ENCODE data around the gene SF1. TPM values are rescaled to one million over a fixed set of nuclear protein-coding genes. Genes with fewer than 3 reads are reported as not detected.

SF1 gene
- polyA plus RNA-seq, 1 experiment, result 56.8 TPM

DNA sequence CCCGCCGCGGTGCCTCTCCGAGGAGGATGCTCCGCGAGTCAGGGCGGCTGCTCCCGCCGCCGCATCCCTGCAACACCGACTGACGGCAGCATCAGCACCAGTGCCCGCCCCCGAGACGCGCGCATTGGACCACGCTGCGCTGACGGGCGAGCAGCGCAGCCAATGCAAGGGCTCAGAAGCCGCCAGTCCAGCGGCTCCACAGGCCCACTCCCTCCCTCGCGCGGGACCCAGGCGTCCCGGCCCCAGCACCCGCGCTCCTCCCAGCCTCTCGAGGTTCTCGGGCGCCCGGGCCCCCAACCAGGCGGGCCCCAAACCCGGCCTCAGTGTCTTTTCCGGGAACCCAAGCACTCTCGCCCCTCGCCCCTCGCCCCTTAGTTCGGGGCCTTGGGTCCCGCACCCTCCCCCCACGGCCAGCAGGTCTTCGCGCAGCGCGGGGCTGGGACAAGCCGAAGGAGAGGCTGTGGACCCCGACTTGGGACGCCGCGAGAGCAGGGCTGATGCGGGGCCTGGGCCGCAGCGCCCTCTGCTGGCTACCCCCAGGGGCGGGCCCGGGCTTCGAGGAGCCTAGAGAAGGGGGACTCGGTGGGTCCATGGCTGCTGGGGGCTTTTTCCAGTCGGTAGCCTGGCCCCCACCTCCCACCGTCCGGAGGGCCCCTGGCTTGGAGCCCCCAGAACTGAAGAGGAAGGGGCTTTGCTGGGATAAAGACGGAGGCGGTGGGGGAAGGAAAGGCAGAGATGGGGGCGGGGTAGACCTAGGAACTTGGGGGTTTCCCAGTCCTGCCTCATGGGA lies 55.0 kb downstream of the SF1 start, which contains the start of gene NRXN2:
Gene NRXN2 (minus strand): TSS at position 81 of the 790 bp plus-strand sequence. CDS start 9,498 bp downstream, outside the sequence.
- H3K4me3 ChIP-seq (ENCODE audit: low read depth, low read length), result peak within 1 kb of the TSS; percentile 65
- H3K27me3 ChIP-seq (ENCODE audit: control insufficient read depth, insufficient read depth, low read length), result peaks cover 36% of the 10 kb centered on the region
- DNase-seq (ENCODE audit: low read depth, low spot score), result peak; percentile 43
- ChIA-PET CTCF (interaction anchor here (1.8 kb wide), 1 partner anchor 35 kb away, joined by 8 read pairs; no protein-coding TSS in a partner anchor), POLR2A (no interaction called here)
- H3K9me3 ChIP-seq (ENCODE audit: control insufficient read depth, insufficient read depth, low read length), result no peaks in the 10 kb centered on the region; the same call in 1 of the 2 replicates
- no peak within 1 kb of the TSS for H3K27ac ChIP-seq (ENCODE audit: low read depth, low read length)
- TF ChIP-seq, protein P1, sequence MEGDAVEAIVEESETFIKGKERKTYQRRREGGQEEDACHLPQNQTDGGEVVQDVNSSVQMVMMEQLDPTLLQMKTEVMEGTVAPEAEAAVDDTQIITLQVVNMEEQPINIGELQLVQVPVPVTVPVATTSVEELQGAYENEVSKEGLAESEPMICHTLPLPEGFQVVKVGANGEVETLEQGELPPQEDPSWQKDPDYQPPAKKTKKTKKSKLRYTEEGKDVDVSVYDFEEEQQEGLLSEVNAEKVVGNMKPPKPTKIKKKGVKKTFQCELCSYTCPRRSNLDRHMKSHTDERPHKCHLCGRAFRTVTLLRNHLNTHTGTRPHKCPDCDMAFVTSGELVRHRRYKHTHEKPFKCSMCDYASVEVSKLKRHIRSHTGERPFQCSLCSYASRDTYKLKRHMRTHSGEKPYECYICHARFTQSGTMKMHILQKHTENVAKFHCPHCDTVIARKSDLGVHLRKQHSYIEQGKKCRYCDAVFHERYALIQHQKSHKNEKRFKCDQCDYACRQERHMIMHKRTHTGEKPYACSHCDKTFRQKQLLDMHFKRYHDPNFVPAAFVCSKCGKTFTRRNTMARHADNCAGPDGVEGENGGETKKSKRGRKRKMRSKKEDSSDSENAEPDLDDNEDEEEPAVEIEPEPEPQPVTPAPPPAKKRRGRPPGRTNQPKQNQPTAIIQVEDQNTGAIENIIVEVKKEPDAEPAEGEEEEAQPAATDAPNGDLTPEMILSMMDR (IDR thresholded peaks at IDR 0.05; ENCODE audit: low read depth, low read length), result peak; percentile 93

DNA sequence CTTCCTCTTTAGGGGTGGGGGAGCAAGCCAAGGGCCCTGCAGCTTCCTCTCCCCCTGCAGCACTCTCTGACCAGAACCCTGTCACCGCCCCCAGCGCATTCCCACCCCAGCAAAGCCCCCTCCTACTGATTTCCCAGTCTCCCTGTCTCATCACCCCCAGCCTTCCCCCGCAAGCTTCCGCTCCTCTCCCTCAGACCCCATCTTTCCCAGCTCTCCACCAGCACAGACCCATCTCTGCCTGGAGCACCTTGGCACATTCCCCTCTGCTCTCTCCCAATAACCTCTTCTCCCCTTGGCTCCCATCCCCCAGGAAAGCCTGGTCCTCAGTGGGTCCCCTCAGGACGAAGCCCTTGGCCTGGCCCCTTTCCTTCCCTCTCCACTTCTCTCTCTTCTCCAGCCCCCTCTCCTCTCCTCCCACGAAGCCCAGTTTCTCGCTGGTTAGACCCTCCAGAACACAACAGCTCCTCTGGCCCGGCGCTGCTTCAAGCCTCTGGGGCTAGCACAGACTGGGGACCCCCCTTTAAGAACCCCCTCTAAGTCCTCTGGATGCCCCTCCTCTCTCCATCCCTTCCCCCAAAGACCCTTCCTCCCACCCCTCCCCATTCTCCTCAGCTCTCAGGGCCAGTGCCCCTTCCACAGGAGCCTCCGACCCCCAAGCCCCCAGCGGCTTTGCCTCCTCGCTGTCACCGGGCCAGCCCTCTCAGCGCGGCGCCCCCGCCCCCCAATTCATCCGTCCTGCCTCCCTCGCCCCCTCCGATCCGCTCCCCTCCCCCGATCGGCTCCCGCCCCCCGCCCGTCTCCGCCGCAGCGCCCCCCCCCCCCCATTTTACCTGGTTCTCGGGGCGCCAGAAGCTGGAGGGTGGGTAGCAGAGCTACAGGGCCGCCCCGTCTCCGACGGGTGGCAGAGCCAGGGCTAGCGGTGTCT lies 55.9 kb downstream of the SF1 start:
- Histone ChIP-seq H3K27ac (ENCODE audit: low read depth, low read length) (no peak overlapping the region), H3K4me3 (ENCODE audit: low read depth, low read length) (no peak overlapping the region)
- POLR2A ChIA-PET, result interaction anchor here (0.7 kb wide), 1 partner anchor 367 kb away, joined by 6 read pairs; no protein-coding TSS in a partner anchor

DNA sequence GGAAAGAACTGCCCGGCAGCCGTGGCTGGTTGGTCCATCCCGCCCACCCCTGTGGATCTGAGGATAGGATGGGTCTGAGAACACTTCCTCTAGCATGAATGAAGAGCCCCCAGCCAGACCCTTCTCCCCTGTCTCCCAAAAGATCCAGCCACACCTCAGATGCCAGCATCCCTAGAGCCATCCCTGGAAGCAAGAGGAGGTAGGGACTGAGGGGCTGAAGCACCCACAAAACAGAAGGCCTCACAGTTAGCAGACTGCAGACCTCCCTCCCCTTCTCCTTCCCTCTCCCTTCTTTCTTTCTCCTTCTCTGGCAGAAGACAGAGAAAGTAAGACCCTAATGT lies 57.0 kb downstream of the SF1 start:
- H3K27ac ChIP-seq (ENCODE audit: low read depth, low read length), result no peak overlapping the region
- TF ChIP-seq, protein P1 (IDR thresholded peaks at IDR 0.05; ENCODE audit: low read depth, low read length), result no peak
- H3K9me3 ChIP-seq (ENCODE audit: control insufficient read depth, insufficient read depth, low read length), result no peaks in the 10 kb centered on the region; the same call in 1 of the 2 replicates
- ChIA-PET CTCF (interaction anchor here (1.8 kb wide), 1 partner anchor 33 kb away, joined by 8 read pairs; no protein-coding TSS in a partner anchor), POLR2A (no interaction called here)
- peaks cover 51% of the 10 kb centered on the region for H3K27me3 ChIP-seq (ENCODE audit: control insufficient read depth, insufficient read depth, low read length)
- DNase-seq (ENCODE audit: low read depth, low spot score), result no peak
- no peak overlapping the region for H3K4me3 ChIP-seq (ENCODE audit: low read depth, low read length)

More for the DNA sequence above, 55.9 kb downstream of the SF1 start:
- CTCF ChIA-PET, result interaction anchor here (0.8 to 1.8 kb wide), 3 partner anchors 34 to 172 kb away, joined by 3 to 8 read pairs (median 4); no protein-coding TSS in a partner anchor
- no peak for DNase-seq (ENCODE audit: low read depth, low spot score)
- peaks cover 45% of the 10 kb centered on the region for H3K27me3 ChIP-seq (ENCODE audit: control insufficient read depth, insufficient read depth, low read length)
- TF ChIP-seq, protein P1 (IDR thresholded peaks at IDR 0.05; ENCODE audit: low read depth, low read length), result no peak
- H3K9me3 ChIP-seq (ENCODE audit: control insufficient read depth, insufficient read depth, low read length), result no peaks in the 10 kb centered on the region; the same call in 1 of the 2 replicates

DNA sequence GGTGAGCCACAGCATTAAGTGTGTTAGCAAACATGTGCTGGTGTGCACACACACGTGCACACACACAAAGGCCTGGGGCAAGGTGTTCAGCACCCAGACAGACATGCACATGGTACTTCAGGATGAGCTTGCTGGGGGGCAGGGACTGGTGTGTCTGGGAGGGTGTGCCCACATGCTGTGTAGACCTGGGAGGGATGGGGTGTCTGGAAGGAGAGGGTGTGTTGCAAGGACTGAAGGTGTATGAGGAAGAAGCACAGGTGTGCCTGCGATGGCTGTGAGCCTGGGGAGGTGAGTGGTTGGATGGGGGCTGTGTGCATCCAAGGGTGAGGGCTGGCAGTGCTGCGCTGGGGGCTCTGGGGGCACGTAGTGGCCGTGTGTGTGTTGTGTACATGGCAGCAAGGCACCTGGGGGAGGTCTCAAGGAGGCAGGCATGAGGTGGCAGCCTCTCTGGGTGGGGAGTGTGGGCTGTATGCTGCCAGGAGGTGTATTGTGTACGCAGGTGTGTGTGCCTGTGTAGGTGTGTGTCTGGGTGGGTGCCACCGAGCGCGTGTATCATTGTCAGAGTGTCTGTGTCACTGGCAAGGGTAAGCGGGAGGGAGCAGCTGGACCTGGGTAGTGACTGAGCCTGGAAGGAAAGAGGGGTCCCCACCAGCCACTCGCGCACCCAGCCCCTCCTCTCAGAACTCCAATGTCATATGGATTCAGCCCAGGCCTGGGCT lies 57.5 kb downstream of the SF1 start:
- DNase-seq (ENCODE audit: low read depth, low spot score), result no peak
- Histone ChIP-seq H3K9me3 (ENCODE audit: control insufficient read depth, insufficient read depth, low read length) (no peaks in the 10 kb centered on the region; the same call in 1 of the 2 replicates), H3K27ac (ENCODE audit: low read depth, low read length) (no peak overlapping the region), H3K27me3 (ENCODE audit: control insufficient read depth, insufficient read depth, low read length) (peaks cover 55% of the 10 kb centered on the region), H3K4me3 (ENCODE audit: low read depth, low read length) (no peak overlapping the region)
- TF ChIP-seq, protein P1 (IDR thresholded peaks at IDR 0.05; ENCODE audit: low read depth, low read length), result no peak
- CTCF ChIA-PET, result interaction anchor here (2.1 kb wide), 1 partner anchor 32 kb away, joined by 11 read pairs; no protein-coding TSS in a partner anchor
- POLR2A ChIA-PET, result no interaction called here
